Fibroblast of lung (primary cell): ENCODE results near the gene ZNF296. TPM values are rescaled to one million over a fixed set of nuclear protein-coding genes. Genes with fewer than 3 reads are reported as not detected.

Experiments used
- DNase-seq, 2 donors: peaks; one replicate each; pipeline versions ENCODE4 v3.0.0 to v3.0.0-alpha.2; 2010; ENCODE audit warnings: low read depth in 2 of 2
- H2AFZ ChIP-seq: 2 replicates; pipeline ENCODE4 v1.5.1; 2012; ENCODE audit warnings: low read length, control low read depth, inconsistent platforms
- H3K27ac ChIP-seq: 2 replicates; pipeline ENCODE4 v1.5.1; 2011; ENCODE audit warnings: low read length, control low read depth; ENCODE audit not compliant: insufficient read depth
- H3K27me3 ChIP-seq: 2 replicates; pipeline ENCODE4 v1.5.1; 2011; ENCODE audit warnings: mild to moderate bottlenecking, low read length; ENCODE audit not compliant: control insufficient read depth, insufficient read depth
- H3K36me3 ChIP-seq: 2 replicates; pipeline ENCODE4 v1.5.1; 2011; ENCODE audit warnings: low read length; ENCODE audit not compliant: control insufficient read depth, insufficient read depth
- H3K4me1 ChIP-seq: 2 replicates; pipeline ENCODE4 v1.5.1; 2011; ENCODE audit warnings: low read length; ENCODE audit not compliant: control insufficient read depth, insufficient read depth; ENCODE audit errors: extremely low read depth
- H3K4me2 ChIP-seq: 2 replicates; pipeline ENCODE4 v1.5.1; 2011; ENCODE audit warnings: low read length, control low read depth; ENCODE audit not compliant: insufficient read depth; ENCODE audit errors: extremely low read depth
- H3K4me3 ChIP-seq, 4 experiments: fragments of 200-600 bp in 1 of 4; sonication (generic) in 1 of 4; replicated peaks in 1 of 4; 2 replicates each; pipeline ENCODE4 v1.5.1; 2011 to 2016; ENCODE audit warnings: low read length in 4 of 4, low read depth in 3 of 4, mild to moderate bottlenecking in 3 of 4, control low read depth in 2 of 4, inconsistent platforms in 1 of 4, mixed read lengths in 1 of 4; ENCODE audit not compliant: insufficient read depth in 1 of 4; ENCODE audit errors: control extremely low read depth in 1 of 4
- H3K79me2 ChIP-seq: 2 replicates; pipeline ENCODE4 v1.5.1; 2012; ENCODE audit warnings: mild to moderate bottlenecking, low read length, inconsistent platforms; ENCODE audit not compliant: control insufficient read depth, insufficient read depth
- H3K9ac ChIP-seq: 2 replicates; pipeline ENCODE4 v1.5.1; 2011; ENCODE audit warnings: mild to moderate bottlenecking, low read length, control low read depth; ENCODE audit not compliant: insufficient read depth
- H3K9me3 ChIP-seq: 2 replicates; pipeline ENCODE4 v1.5.1; 2012; ENCODE audit warnings: low read depth, low read length; ENCODE audit not compliant: control insufficient read depth, insufficient read depth
- H4K20me1 ChIP-seq: 2 replicates; pipeline ENCODE4 v1.5.1; 2011; ENCODE audit warnings: low read length; ENCODE audit not compliant: control insufficient read depth, insufficient read depth; ENCODE audit errors: extremely low read depth
- EZH2 ChIP-seq: IDR thresholded peaks from 2 replicates; pipeline ENCODE4 v1.5.1; 2012; ENCODE audit warnings: low read length, control low read depth, mild to moderate bottlenecking; ENCODE audit errors: missing control alignments
- polyA plus RNA-seq, 2 donors: library from polyadenylated mRNA; depleted of rRNA in 1 of 2; stranded (reverse) in 1 of 2; unstranded in 1 of 2; fragments of >200 nt; gene quantifications; 2 replicates each; pipeline ENCODE4 v1.2.1, GENCODE V29; 2011 to 2012; ENCODE audit warnings: missing spikeins in 1 of 2
- total RNA-seq: library from RNA; depleted of rRNA; stranded (reverse); fragments of >200 nt; gene quantifications from 2 replicates; pipeline ENCODE4 v1.2.1, GENCODE V29; 2014
- TF ChIP-seq, protein P1 (sequence below), 2 donors: IDR thresholded peaks in 1 of 2; conservative IDR thresholded peaks in 1 of 2; 1 replicate in 1 of 2; 2 replicates in 1 of 2; pipeline ENCODE4 v1.5.1; 2011 to 2012; ENCODE audit warnings: low read length in 2 of 2, control low read depth in 1 of 2, inconsistent platforms in 1 of 2, low read depth in 1 of 2, mild to moderate bottlenecking in 1 of 2

ZNF296 gene
- total and polyA plus RNA-seq, 2 donors (not counting 1 experiment from before 2014, with no cell fraction given) = 0.03 TPM; not detected in 1

DNA sequence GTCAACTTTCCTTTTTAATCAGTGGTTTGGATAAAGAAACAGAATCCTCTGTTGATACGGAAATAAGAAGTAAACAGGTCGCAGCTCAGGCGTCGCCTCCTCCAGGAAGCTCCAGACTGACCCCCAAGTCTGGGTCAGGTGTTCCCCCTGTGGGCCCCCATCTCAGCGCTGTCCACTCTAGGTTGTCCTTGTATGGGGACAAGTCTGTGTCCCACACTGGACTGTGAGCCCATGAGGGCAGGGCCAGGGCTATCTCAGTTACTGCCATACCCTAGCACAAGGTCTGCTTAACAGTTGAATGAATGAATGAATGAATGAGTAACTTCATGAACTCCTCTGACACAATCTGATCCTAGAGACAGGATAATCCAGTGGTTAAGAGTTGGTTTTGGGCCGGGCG lies 29.9 kb downstream of the ZNF296 start:
- TF ChIP-seq, protein P1, sequence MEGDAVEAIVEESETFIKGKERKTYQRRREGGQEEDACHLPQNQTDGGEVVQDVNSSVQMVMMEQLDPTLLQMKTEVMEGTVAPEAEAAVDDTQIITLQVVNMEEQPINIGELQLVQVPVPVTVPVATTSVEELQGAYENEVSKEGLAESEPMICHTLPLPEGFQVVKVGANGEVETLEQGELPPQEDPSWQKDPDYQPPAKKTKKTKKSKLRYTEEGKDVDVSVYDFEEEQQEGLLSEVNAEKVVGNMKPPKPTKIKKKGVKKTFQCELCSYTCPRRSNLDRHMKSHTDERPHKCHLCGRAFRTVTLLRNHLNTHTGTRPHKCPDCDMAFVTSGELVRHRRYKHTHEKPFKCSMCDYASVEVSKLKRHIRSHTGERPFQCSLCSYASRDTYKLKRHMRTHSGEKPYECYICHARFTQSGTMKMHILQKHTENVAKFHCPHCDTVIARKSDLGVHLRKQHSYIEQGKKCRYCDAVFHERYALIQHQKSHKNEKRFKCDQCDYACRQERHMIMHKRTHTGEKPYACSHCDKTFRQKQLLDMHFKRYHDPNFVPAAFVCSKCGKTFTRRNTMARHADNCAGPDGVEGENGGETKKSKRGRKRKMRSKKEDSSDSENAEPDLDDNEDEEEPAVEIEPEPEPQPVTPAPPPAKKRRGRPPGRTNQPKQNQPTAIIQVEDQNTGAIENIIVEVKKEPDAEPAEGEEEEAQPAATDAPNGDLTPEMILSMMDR (conservative IDR thresholded peaks at IDR 0.05 in 1 of 2, IDR thresholded peaks at IDR 0.05 in 1 of 2; ENCODE audit: low read depth in 1 of 2, low read length in 2 of 2) = no peak
- TF ChIP-seq EZH2 = no peak
- Histone ChIP-seq H3K4me1 (no peaks in the 10 kb centered on the region), H3K4me3 (no peak overlapping the region), H3K9ac (no peak overlapping the region), H3K79me2 (peaks cover 61% of the 10 kb centered on the region), H3K36me3 (peaks cover 16% of the 10 kb centered on the region), H3K4me2 (no peak overlapping the region), H3K9me3 (no peaks in the 10 kb centered on the region), H3K27me3 (no peaks in the 10 kb centered on the region), H4K20me1 (no peaks in the 10 kb centered on the region), H2AFZ (no peak overlapping the region), H3K27ac (no peak overlapping the region)
- DNase-seq = no peak

DNA sequence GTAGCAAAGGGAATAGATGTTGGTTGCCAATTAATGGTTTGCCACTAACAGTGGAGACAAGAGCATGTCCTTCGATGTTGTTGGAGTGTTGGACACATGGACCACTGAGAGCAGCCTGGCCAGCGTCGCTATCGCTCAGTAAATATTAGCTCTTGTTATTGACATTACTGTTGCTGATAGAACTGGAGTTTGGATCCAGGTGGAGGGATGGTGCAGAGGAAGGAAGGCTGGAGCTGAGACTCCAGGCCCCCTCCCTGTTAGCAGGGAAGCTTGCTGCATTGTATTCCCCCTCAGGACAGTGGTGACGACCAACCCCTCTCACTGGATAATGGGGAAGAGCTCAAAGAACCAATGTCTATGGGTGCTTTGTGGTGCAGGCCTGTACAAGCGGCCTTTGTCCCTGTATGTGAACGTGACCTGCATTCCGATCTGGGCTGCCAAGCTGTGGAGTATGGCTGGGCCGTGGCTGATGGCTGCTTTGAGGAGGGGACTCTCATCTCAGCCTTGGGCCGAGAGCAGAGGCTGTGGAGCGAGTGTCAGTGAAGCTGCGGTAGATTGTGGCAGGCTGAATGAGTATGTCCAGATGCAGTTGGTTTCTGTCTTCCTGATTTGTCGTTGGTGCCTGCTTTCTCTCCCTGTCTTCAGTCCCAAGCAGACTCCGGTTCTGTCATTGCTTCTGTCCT lies 30.5 kb downstream of the ZNF296 start:
- Histone ChIP-seq H2AFZ (no peak overlapping the region), H4K20me1 (no peaks in the 10 kb centered on the region)

DNA sequence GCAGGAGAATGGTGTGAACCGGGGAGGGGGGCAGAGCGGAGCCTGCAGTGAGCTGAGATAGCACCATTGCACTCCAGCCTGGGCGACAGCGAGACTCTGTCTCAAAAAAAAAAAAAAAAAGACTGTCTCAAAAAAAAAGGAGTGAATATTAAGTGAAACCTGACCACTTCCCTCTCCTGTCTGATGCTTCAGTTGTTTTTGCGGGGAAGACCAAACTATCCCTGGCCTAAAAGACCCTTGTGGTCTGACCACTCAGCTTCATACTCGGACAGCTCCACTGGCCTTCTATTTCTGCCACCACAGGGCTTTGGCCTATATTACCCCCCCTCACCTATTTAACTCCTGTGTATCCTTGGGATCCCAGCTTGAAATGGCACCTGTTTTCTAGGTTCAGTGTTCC lies 35.2 kb downstream of the ZNF296 start:
- H3K27ac ChIP-seq = no peak overlapping the region
- no peak for DNase-seq
- peaks cover 21% of the 10 kb centered on the region for H3K36me3 ChIP-seq
- peaks cover 7% of the 10 kb centered on the region for H3K4me1 ChIP-seq
- H3K4me2 ChIP-seq = no peak overlapping the region
- peaks cover 51% of the 10 kb centered on the region for H3K79me2 ChIP-seq
- TF ChIP-seq, protein P1 (conservative IDR thresholded peaks at IDR 0.05 in 1 of 2, IDR thresholded peaks at IDR 0.05 in 1 of 2; ENCODE audit: low read depth in 1 of 2, low read length in 2 of 2) = no peak
- no peak for TF ChIP-seq EZH2
- H3K9me3 ChIP-seq = no peaks in the 10 kb centered on the region
- H2AFZ ChIP-seq = no peak overlapping the region
- H3K9ac ChIP-seq = no peak overlapping the region
- H3K4me3 ChIP-seq = no peak overlapping the region
- no peaks in the 10 kb centered on the region for H4K20me1 ChIP-seq
- no peaks in the 10 kb centered on the region for H3K27me3 ChIP-seq

More for the DNA sequence above, 30.5 kb downstream of the ZNF296 start:
- H3K27ac ChIP-seq = no peak overlapping the region
- no peak for DNase-seq
- H3K4me2 ChIP-seq = no peak overlapping the region
- no peak overlapping the region for H3K4me3 ChIP-seq
- no peaks in the 10 kb centered on the region for H3K27me3 ChIP-seq
- H3K9ac ChIP-seq = no peak overlapping the region
- H3K9me3 ChIP-seq = no peaks in the 10 kb centered on the region
- peaks cover 62% of the 10 kb centered on the region for H3K79me2 ChIP-seq
- TF ChIP-seq, protein P1 (conservative IDR thresholded peaks at IDR 0.05 in 1 of 2, IDR thresholded peaks at IDR 0.05 in 1 of 2; ENCODE audit: low read depth in 1 of 2, low read length in 2 of 2) = no peak
- TF ChIP-seq EZH2 = no peak
- no peaks in the 10 kb centered on the region for H3K4me1 ChIP-seq
- H3K36me3 ChIP-seq = peaks cover 19% of the 10 kb centered on the region
